Endothelial cell (in vitro differentiated cells): ENCODE measurements around the gene JMJD8. TPM values are rescaled to one million over a fixed set of nuclear protein-coding genes. Genes with fewer than 3 reads are reported as not detected.

Experiments
- DNase-seq: peaks from one replicate; pipeline ENCODE4 v3.0.0; 2021; ENCODE audit warnings: low spot score
- H3K27ac Mint-ChIP-seq: one replicate; pipeline ENCODE4 v1.8.0; 2021; ENCODE audit warnings: mixed read lengths, inconsistent platforms; ENCODE audit not compliant: unreplicated experiment
- H3K27me3 Mint-ChIP-seq: one replicate; pipeline ENCODE4 v1.8.0; 2021; ENCODE audit warnings: mild to moderate bottlenecking, moderate library complexity, mixed read lengths, inconsistent platforms; ENCODE audit not compliant: unreplicated experiment
- H3K36me3 Mint-ChIP-seq: one replicate; pipeline ENCODE4 v1.8.0; 2021; ENCODE audit warnings: mild to moderate bottlenecking, low read depth, mixed read lengths, inconsistent platforms; ENCODE audit not compliant: unreplicated experiment
- H3K4me1 Mint-ChIP-seq: one replicate; pipeline ENCODE4 v1.8.0; 2021; ENCODE audit warnings: mild to moderate bottlenecking, mixed read lengths, inconsistent platforms; ENCODE audit not compliant: unreplicated experiment
- H3K4me3 Mint-ChIP-seq: one replicate; pipeline ENCODE4 v1.8.0; 2021; ENCODE audit warnings: mild to moderate bottlenecking, mixed read lengths, inconsistent platforms; ENCODE audit not compliant: unreplicated experiment
- H3K9me3 Mint-ChIP-seq: one replicate; pipeline ENCODE4 v1.8.0; 2021; ENCODE audit warnings: mixed read lengths, inconsistent platforms; ENCODE audit not compliant: unreplicated experiment
- CTCF ChIP-seq: fragments of 200-600 bp; sonication (generic); IDR thresholded peaks from one replicate; pipeline ENCODE4 v1.5.0; 2021; ENCODE audit warnings: antibody characterized with exemption; ENCODE audit not compliant: unreplicated experiment
- total RNA-seq: library from RNA; stranded (reverse); fragmentation: NEBNext Ultra II Directional; extraction: Animal tissue kit (Norgen Biotek cat#: 25700); gene quantifications from one replicate; pipeline ENCODE4 v1.2.1, GENCODE V29; 2021; ENCODE audit not compliant: unreplicated experiment

Gene JMJD8
- total RNA-seq, 1 donor from 2014 or later = 31.6 TPM

- Mint-ChIP-seq H3K27me3 (peaks cover 6% of the 10 kb centered on the region), H3K4me3 (no peak overlapping the region), H3K9me3 (no peaks in the 10 kb centered on the region), H3K27ac (no peak overlapping the region), H3K36me3 (peaks cover 3% of the 10 kb centered on the region), H3K4me1 (no peaks in the 10 kb centered on the region)
- no peak for TF ChIP-seq CTCF
- DNase-seq = no peak
Measured at GRCh38 chr16:727291-727977, 43.3 kb upstream of the JMJD8 start.

- TF ChIP-seq CTCF = no peak
- Mint-ChIP-seq H3K4me3 (no peak within 1 kb of the TSS), H3K9me3 (no peaks in the 10 kb centered on the region)
Measured at GRCh38 chr16:726438-727290, 42.5 kb upstream of the JMJD8 start, which contains the start of the genes CCDC78 and HAGHL. TSS of gene CCDC78 (minus strand) at chr16:726443. CDS start at chr16:726367, 76 bp downstream. TSS of gene HAGHL (plus strand) at chr16:727106. CDS start at chr16:727510, 404 bp downstream.

GRCh38 chr16:726188-726437 is 42.0 kb upstream of the JMJD8 start:
- Mint-ChIP-seq H3K27me3 (peaks cover 6% of the 10 kb centered on the region), H3K36me3 (no peaks in the 10 kb centered on the region), H3K4me3 (no peak overlapping the region), H3K4me1 (no peaks in the 10 kb centered on the region), H3K27ac (no peak overlapping the region), H3K9me3 (no peaks in the 10 kb centered on the region)
- TF ChIP-seq CTCF = no peak
- DNase-seq = no peak

More at GRCh38 chr16:726438-727290, 42.5 kb upstream of the JMJD8 start, which contains the start of the genes CCDC78 and HAGHL:
- Mint-ChIP-seq H3K36me3 (no peaks in the 10 kb centered on the region), H3K4me1 (no peaks in the 10 kb centered on the region), H3K27ac (no peak within 1 kb of the TSS), H3K27me3 (peaks cover 6% of the 10 kb centered on the region)
- no peak for DNase-seq

GRCh38 chr16:725463-726187 is 41.5 kb upstream of the JMJD8 start:
- Mint-ChIP-seq H3K4me3 (no peak overlapping the region), H3K4me1 (no peaks in the 10 kb centered on the region), H3K36me3 (no peaks in the 10 kb centered on the region), H3K27me3 (peaks cover 6% of the 10 kb centered on the region), H3K27ac (no peak overlapping the region), H3K9me3 (no peaks in the 10 kb centered on the region)
- TF ChIP-seq CTCF = no peak
- DNase-seq = no peak
